CD14-positive monocyte (primary cell): ENCODE measurements around the gene ASPSCR1. TPM values are rescaled to one million over a fixed set of nuclear protein-coding genes. Genes with fewer than 3 reads are reported as not detected.
"Not testable (repeated sequence)": the region's sequence is repeated elsewhere in the genome, so short reads cannot be mapped to it uniquely, and the experiment has no call there.

Experiments
- DNase-seq, 3 donors: peaks; one replicate each; pipeline ENCODE4 v3.0.0-alpha.2; 2011 to 2022
- H2AFZ ChIP-seq: 2 replicates; pipeline ENCODE4 v1.6.0; 2012; ENCODE audit warnings: mild to moderate bottlenecking, low read depth, low read length, inconsistent platforms; ENCODE audit not compliant: insufficient read depth, poor library complexity, severe bottlenecking
- H3K27ac ChIP-seq, 2 donors: 1 replicate in 1 of 2; 2 replicates in 1 of 2; pipeline ENCODE4 v1.5.1; 2012 to 2013; ENCODE audit warnings: low read length in 2 of 2, control low read depth in 1 of 2, inconsistent platforms in 1 of 2, low read depth in 1 of 2, mild to moderate bottlenecking in 1 of 2
- H3K27me3 ChIP-seq, 2 donors: one replicate each; pipeline versions ENCODE4 v1.6.0 to v1.6.1; 2011 to 2013; ENCODE audit warnings: low read length in 2 of 2; ENCODE audit not compliant: control insufficient read depth in 2 of 2, insufficient read depth in 2 of 2
- H3K36me3 ChIP-seq, 2 donors: replicated peaks in 1 of 2; 1 replicate in 1 of 2; 2 replicates in 1 of 2; pipeline versions ENCODE4 v1.5.1 to v1.6.1; 2012 to 2013; ENCODE audit warnings: low read length in 2 of 2, control low read depth in 1 of 2, inconsistent platforms in 1 of 2, mild to moderate bottlenecking in 1 of 2; ENCODE audit not compliant: insufficient read depth in 2 of 2, control insufficient read depth in 1 of 2
- H3K4me1 ChIP-seq, 2 donors: 1 replicate in 1 of 2; 2 replicates in 1 of 2; pipeline versions ENCODE4 v1.5.1 to v1.6.1; 2012 to 2013; ENCODE audit warnings: low read length in 2 of 2, control low read depth in 1 of 2, inconsistent platforms in 1 of 2, mild to moderate bottlenecking in 1 of 2, moderate library complexity in 1 of 2; ENCODE audit not compliant: insufficient read depth in 2 of 2, control insufficient read depth in 1 of 2
- H3K4me2 ChIP-seq: replicated peaks from 2 replicates; pipeline ENCODE3; 2012; ENCODE audit warnings: low read length, moderate library complexity, mild to moderate bottlenecking; ENCODE audit not compliant: poor library complexity, severe bottlenecking; ENCODE audit errors: extremely low read depth
- H3K4me3 ChIP-seq, 3 experiments: fragments of 200-600 bp in 1 of 3; sonication (generic) in 1 of 3; replicated peaks in 1 of 3; 1 replicate in 2 of 3; 2 replicates in 1 of 3; pipeline ENCODE4 v1.5.1; 2011 to 2013; ENCODE audit warnings: low read length in 3 of 3, mild to moderate bottlenecking in 3 of 3, control low read depth in 2 of 3, low read depth in 2 of 3, inconsistent platforms in 1 of 3, moderate library complexity in 1 of 3
- H3K79me2 ChIP-seq: 2 replicates; pipeline ENCODE4 v1.6.0; 2012; ENCODE audit warnings: mild to moderate bottlenecking, control low read depth, inconsistent platforms, low read length, moderate library complexity; ENCODE audit not compliant: insufficient read depth
- H3K9ac ChIP-seq: 2 replicates; pipeline ENCODE4 v1.6.0; 2017; ENCODE audit warnings: low read length, mild to moderate bottlenecking; ENCODE audit not compliant: insufficient read depth, poor library complexity, severe bottlenecking
- H3K9me3 ChIP-seq, 2 donors: replicated peaks in 1 of 2; 1 replicate in 1 of 2; 2 replicates in 1 of 2; pipeline versions ENCODE4 v1.5.1 to v1.6.1; 2012 to 2013; ENCODE audit warnings: low read length in 2 of 2, control low read depth in 1 of 2; ENCODE audit not compliant: control insufficient read depth in 1 of 2, insufficient read depth in 1 of 2
- H4K20me1 ChIP-seq: 2 replicates; pipeline ENCODE4 v1.6.0; 2012; ENCODE audit warnings: mild to moderate bottlenecking, low read length, control low read depth, moderate library complexity; ENCODE audit not compliant: insufficient read depth
- H3K27ac Mint-ChIP-seq, 7 donors: one replicate each; pipeline ENCODE4 v1.8.0; 2020; ENCODE audit warnings: mild to moderate bottlenecking in 7 of 7, mixed read lengths in 7 of 7, moderate library complexity in 6 of 7, inconsistent platforms in 2 of 7
- H3K27me3 Mint-ChIP-seq, 3 donors: one replicate each; pipeline ENCODE4 v1.8.0; 2021 to 2022; ENCODE audit warnings: low read depth in 3 of 3, mild to moderate bottlenecking in 3 of 3, mixed read lengths in 3 of 3, moderate library complexity in 3 of 3, inconsistent platforms in 1 of 3
- H3K36me3 Mint-ChIP-seq, 2 donors: one replicate each; pipeline ENCODE4 v1.8.0; 2020; ENCODE audit warnings: mixed read lengths in 2 of 2, inconsistent platforms in 1 of 2, mild to moderate bottlenecking in 1 of 2
- H3K4me1 Mint-ChIP-seq: one replicate; pipeline ENCODE4 v1.8.0; 2020; ENCODE audit warnings: mild to moderate bottlenecking, mixed read lengths
- H3K4me3 Mint-ChIP-seq, 2 donors: one replicate each; pipeline ENCODE4 v1.8.0; 2020; ENCODE audit warnings: mild to moderate bottlenecking in 2 of 2, mixed read lengths in 2 of 2, moderate library complexity in 1 of 2
- H3K9me3 Mint-ChIP-seq, 7 donors: one replicate each; pipeline ENCODE4 v1.8.0; 2020 to 2022; ENCODE audit warnings: mixed read lengths in 7 of 7, mild to moderate bottlenecking in 6 of 7, moderate library complexity in 6 of 7, inconsistent platforms in 2 of 7
- CTCF ChIP-seq: fragments of 200-600 bp; IDR thresholded peaks from one replicate; pipeline ENCODE4 v1.8.0; 2022; ENCODE audit warnings: antibody characterized with exemption, mild to moderate bottlenecking
- WGBS: methylation state at CpG from one replicate; pipeline ENCODE4 v1.1.5; 2013; ENCODE audit warnings: missing lambda C conversion rate; ENCODE audit not compliant: insufficient coverage; 5-methylcytosine and 5-hydroxymethylcytosine counted together
- intact Hi-C, 2 donors: fragments of 100-400 bp; cut with micrococcal nuclease; formaldehyde crosslinking; loops; one replicate each; pipeline versions ENCODE4 v1.15.0 to v1.15.1; 2023
- polyA plus RNA-seq, 3 donors: library from polyadenylated mRNA; depleted of rRNA in 1 of 3; unstranded in 2 of 3; stranded (reverse) in 1 of 3; fragments of 300-500 nt in 2 of 3; fragments of >200 nt in 1 of 3; fragmentation: Illumina TruSeq in 2 of 3; gene quantifications; 1 replicate in 2 of 3; 2 replicates in 1 of 3; pipeline ENCODE4 v1.2.3, GENCODE V29; 2012 to 2021

ASPSCR1 gene
- polyA plus RNA-seq, 3 donors: 25.5 to 31.9 (median 25.6) TPM

GRCh38 chr17:81951785-81952684 lies 25.4 kb upstream of the ASPSCR1 start:
- peaks cover 0 to 4% of the 10 kb centered on the region in 2 donors for H3K4me1 ChIP-seq
- Mint-ChIP-seq H3K27ac (no peak overlapping the region), H3K4me1 (no peaks in the 10 kb centered on the region), H3K36me3 (no peaks in the 10 kb centered on the region), H3K27me3 (peaks cover 7 to 17% (median 16%) of the 10 kb centered on the region in 3 donors), H3K4me3 (no peak overlapping the region), H3K9me3 (peaks cover 0 to 5% (median 2%) of the 10 kb centered on the region in 7 donors)
- no peak overlapping the region for H2AFZ ChIP-seq
- intact Hi-C loops: no loop called here
- no peak for TF ChIP-seq CTCF
- no peaks in the 10 kb centered on the region for H3K36me3 ChIP-seq
- WGBS: 78% methylated on average over 5 of the region's 13 CpGs
- H4K20me1 ChIP-seq: no peaks in the 10 kb centered on the region
- no peaks in the 10 kb centered on the region for H3K9me3 ChIP-seq
- H3K4me3 ChIP-seq: no peak overlapping the region
- no peaks in the 10 kb centered on the region for H3K27me3 ChIP-seq
- H3K79me2 ChIP-seq: no peaks in the 10 kb centered on the region
- no peak overlapping the region for H3K27ac ChIP-seq
- no peak overlapping the region for H3K4me2 ChIP-seq
- H3K9ac ChIP-seq: no peak overlapping the region
- no peak for DNase-seq

- H3K4me3 Mint-ChIP-seq: no peak overlapping the region
- 87% methylated on average over 15 of the region's 16 CpGs for WGBS
- DNase-seq: no peak
These were observed 24.6 kb upstream of the ASPSCR1 start for GRCh38 chr17:81952792-81953228.

GRCh38 chr17:81953443-81953842 lies 24.0 kb upstream of the ASPSCR1 start:
- H3K9me3 ChIP-seq, H3K27ac ChIP-seq, H4K20me1 ChIP-seq, H3K4me1 ChIP-seq, intact Hi-C loops, H3K4me3 ChIP-seq, H3K4me3 Mint-ChIP-seq, H3K36me3 ChIP-seq, H3K27ac Mint-ChIP-seq, DNase-seq, H3K9ac ChIP-seq, H3K4me2 ChIP-seq, H3K27me3 ChIP-seq, H3K79me2 ChIP-seq, H3K4me1 Mint-ChIP-seq, H3K36me3 Mint-ChIP-seq, H3K9me3 Mint-ChIP-seq, H2AFZ ChIP-seq: not testable (repeated sequence)
- H3K27me3 Mint-ChIP-seq: peaks cover 11 to 27% (median 24%) of the 10 kb centered on the region in 3 donors
- 72% methylated on average over 3 of the region's 5 CpGs for WGBS

More at GRCh38 chr17:81952792-81953228, 24.6 kb upstream of the ASPSCR1 start:
- intact Hi-C loops: no loop called here
- Mint-ChIP-seq H3K36me3 (no peaks in the 10 kb centered on the region), H3K9me3 (peaks cover 0 to 5% (median 2%) of the 10 kb centered on the region in 7 donors), H3K27ac (no peak overlapping the region), H3K4me1 (no peaks in the 10 kb centered on the region), H3K27me3 (peaks cover 7 to 20% (median 20%) of the 10 kb centered on the region in 3 donors)
- Histone ChIP-seq H3K79me2 (no peaks in the 10 kb centered on the region), H4K20me1 (no peaks in the 10 kb centered on the region), H3K9ac (no peak overlapping the region), H3K36me3 (no peaks in the 10 kb centered on the region), H3K4me3 (no peak overlapping the region), H3K9me3 (no peaks in the 10 kb centered on the region), H3K4me1 (peaks cover 0 to 4% of the 10 kb centered on the region in 2 donors), H3K27me3 (peaks cover 0 to under 1% of the 10 kb centered on the region in 2 donors), H2AFZ (no peak overlapping the region), H3K27ac (no peak overlapping the region), H3K4me2 (no peak overlapping the region)
- no peak for TF ChIP-seq CTCF
